Hepatic stellate cell (primary cell): ENCODE results near the gene LCE2D.

ENCODE experiments used
- DNase-seq: peaks from one replicate; pipeline ENCODE4 v3.0.0; 2011; ENCODE audit warnings: low spot score

Gene LCE2D

GRCh38 chr1:152697701-152698600 lies 34.8 kb downstream of the LCE2D start, which contains the start of gene LCE2A:
Gene LCE2A (plus strand): TSS chr1:152698345. CDS start chr1:152698902, 557 bp downstream.
- no peak for DNase-seq

- no peak for DNase-seq
Observed at GRCh38 chr1:152699746-152700145, 36.6 kb downstream of the LCE2D start.

- no peak for DNase-seq
Observed at GRCh38 chr1:152707860-152708259, 44.7 kb downstream of the LCE2D start, which contains the start of gene LCE4A. Gene LCE4A (plus strand): TSS chr1:152708160. CDS start chr1:152709076, 916 bp downstream.
